Kidney (tissue), 14 donors: Measurements from ENCODE around the gene RNF182. TPM values are rescaled to one million over a fixed set of nuclear protein-coding genes. Genes with fewer than 3 reads are reported as not detected.
A peak's percentile ranks its signal among the peaks of the same experiment; 100 is the strongest.
"Not testable (repeated sequence)": the region's sequence is repeated elsewhere in the genome, so short reads cannot be mapped to it uniquely, and the experiment has no call there.

ENCODE experiments used
- DNase-seq, 5 donors: peaks; one replicate each; pipeline ENCODE4 v3.0.0-alpha.2; 2013 to 2020
- FAIRE-seq: peaks from 2 replicates; lab custom pipeline; 2012; peaks lifted over from hg19 to GRCh38; lab: Jason Lieb, UNC
- H3K27ac ChIP-seq, 2 donors: one replicate each; pipeline ENCODE4 v1.7.0; 2013; ENCODE audit warnings: low read depth in 2 of 2, low read length in 2 of 2, inconsistent platforms in 1 of 2
- H3K27me3 ChIP-seq: one replicate; pipeline ENCODE4 v1.7.1; 2013; ENCODE audit warnings: low read length, inconsistent platforms; ENCODE audit not compliant: control insufficient read depth, insufficient read depth
- H3K36me3 ChIP-seq, 3 donors: one replicate each; pipeline versions ENCODE4 v1.7.0 to v1.7.1; 2013; ENCODE audit warnings: low read length in 3 of 3, control low read depth in 1 of 3, inconsistent platforms in 1 of 3; ENCODE audit not compliant: insufficient read depth in 3 of 3, control insufficient read depth in 2 of 3
- H3K4me1 ChIP-seq, 3 donors: one replicate each; pipeline versions ENCODE4 v1.7.0 to v1.7.1; 2013; ENCODE audit warnings: low read length in 3 of 3, inconsistent platforms in 1 of 3, low read depth in 1 of 3; ENCODE audit not compliant: control insufficient read depth in 2 of 3, insufficient read depth in 2 of 3
- H3K4me3 ChIP-seq, 3 donors: one replicate each; pipeline versions ENCODE4 v1.7.0 to v1.8.1; 2013; ENCODE audit warnings: low read length in 3 of 3, control low read depth in 1 of 3, inconsistent platforms in 1 of 3
- H3K9ac ChIP-seq, 3 donors: one replicate each; pipeline versions ENCODE4 v1.7.0 to v1.7.1; 2013; ENCODE audit warnings: low read length in 3 of 3, control low read depth in 1 of 3, inconsistent platforms in 1 of 3
- H3K9me3 ChIP-seq, 3 donors: one replicate each; pipeline versions ENCODE4 v1.7.0 to v1.7.1; 2013; ENCODE audit warnings: low read length in 3 of 3, control low read depth in 1 of 3, inconsistent platforms in 1 of 3; ENCODE audit not compliant: control insufficient read depth in 2 of 3, insufficient read depth in 1 of 3
- CTCF ChIP-seq: IDR thresholded peaks from 3 replicates; pipeline ENCODE4 v1.5.1; 2012; ENCODE audit warnings: mild to moderate bottlenecking, moderate library complexity, borderline replicate concordance; ENCODE audit not compliant: insufficient read depth; ENCODE audit errors: extremely low read depth
- intact Hi-C: fragments of 100-400 bp; cut with DNase I; formaldehyde crosslinking; loops from one replicate; pipeline ENCODE4 v1.11.1; 2022
- polyA plus RNA-seq: library from polyadenylated mRNA; stranded (reverse); fragments of 350-450 nt; fragmentation: Illumina TruSeq; extraction: RNeasy Lipid Tissue Mini Kit (QIAGEN cat#74804); gene quantifications from one replicate; pipeline ENCODE4 v1.2.3, GENCODE V29; 2014; ENCODE audit warnings: low read depth, low replicate concordance; ENCODE audit not compliant: insufficient read depth
- total RNA-seq: library from RNA; stranded (reverse); fragmentation: NEBNext Ultra II Directional; extraction: Animal tissue kit (Norgen Biotek cat#: 25700); gene quantifications from one replicate; pipeline ENCODE4 v1.2.1, GENCODE V29; 2021
- donor health status: control.
- donor health status: control.
- donor health status: control.
- donor health status: control.
- donor health status: control.
- donor health status: DM: yes; HTN: yes; CAD: no.
- donor health status: Normal renal cell carcinoma (clear cell type).

RNF182 gene
- total and polyA plus RNA-seq, 2 donors from 2014 or later, result 0.90 to 3.9 TPM

- intact Hi-C loops, result no loop called here
- H3K27me3 ChIP-seq, result no peaks in the 10 kb centered on the region
- TF ChIP-seq CTCF, result no peak
- H3K4me1 ChIP-seq, result no peaks in the 10 kb centered on the region
- no peak overlapping the region for H3K27ac ChIP-seq
- no peaks in the 10 kb centered on the region for H3K9me3 ChIP-seq
- no peak overlapping the region for H3K4me3 ChIP-seq
- no peaks in the 10 kb centered on the region for H3K36me3 ChIP-seq
- no peak for DNase-seq
- no peak for FAIRE-seq
- H3K9ac ChIP-seq, result no peak overlapping the region
Observed at GRCh38 chr6:13935190-13935880, 10.6 kb downstream of the RNF182 start.

GRCh38 chr6:13935881-13936261, 11.1 kb downstream of the RNF182 start:
- FAIRE-seq, H3K4me3 ChIP-seq, H3K36me3 ChIP-seq, H3K27ac ChIP-seq, H3K9ac ChIP-seq, intact Hi-C loops, H3K4me1 ChIP-seq, H3K27me3 ChIP-seq, H3K9me3 ChIP-seq: not testable (repeated sequence)
- peak in 1 of 5 donors; percentile 11 for DNase-seq

GRCh38 chr6:13941902-13942301, 17.1 kb downstream of the RNF182 start:
- Histone ChIP-seq H3K9me3 (peaks cover 0 to 4% (median 0%) of the 10 kb centered on the region in 3 donors), H3K27me3 (no peaks in the 10 kb centered on the region), H3K4me1 (no peaks in the 10 kb centered on the region), H3K4me3 (no peak overlapping the region), H3K27ac (no peak overlapping the region), H3K36me3 (no peaks in the 10 kb centered on the region), H3K9ac (no peak overlapping the region)
- DNase-seq (no peak), FAIRE-seq (no peak)
- no peak for TF ChIP-seq CTCF
- intact Hi-C loops, result no loop called here

GRCh38 chr6:13943943-13944342, 19.2 kb downstream of the RNF182 start:
- intact Hi-C loops, result no loop called here
- no peak for DNase-seq

More at GRCh38 chr6:13943943-13944342, 19.2 kb downstream of the RNF182 start:
- H3K4me1 ChIP-seq, result no peaks in the 10 kb centered on the region
- no peak overlapping the region for H3K27ac ChIP-seq
- no peaks in the 10 kb centered on the region for H3K36me3 ChIP-seq
- no peaks in the 10 kb centered on the region for H3K27me3 ChIP-seq
- no peak overlapping the region for H3K9ac ChIP-seq
- peaks cover 0 to 4% (median 0%) of the 10 kb centered on the region in 3 donors for H3K9me3 ChIP-seq
- FAIRE-seq, result no peak
- TF ChIP-seq CTCF, result no peak
- no peak overlapping the region for H3K4me3 ChIP-seq
